PC-3 (cell line): ENCODE measurements around the gene KIAA1614. TPM values are rescaled to one million over a fixed set of nuclear protein-coding genes. Genes with fewer than 3 reads are reported as not detected.

Experiments
- ATAC-seq: fragments of 200-7000 bp; cut with Tn5 transposase; 2 replicates; pipeline ENCODE4 v1.9.1; 2020; ENCODE audit warnings: mild to moderate bottlenecking, moderate library complexity
- BruUV-seq: library from RNA; stranded (reverse); fragments of 400-500 nt; replicated peaks from 2 replicates; lab custom pipeline; 2021; lab: Mats Ljungman, UMichigan
- CTCF ChIA-PET: fragments of 300-600 bp; sonication (Branson Sonifier 250); formaldehyde crosslinking; loops from one replicate; lab custom pipeline; 2022; ENCODE audit warnings: antibody characterized with exemption; lab: Charles Lee
- POLR2A ChIA-PET: fragments of 300-600 bp; sonication (Branson Sonifier 250); formaldehyde crosslinking; loops from one replicate; lab custom pipeline; 2022; ENCODE audit warnings: antibody characterized with exemption; ENCODE audit not compliant: unreplicated experiment; lab: Charles Lee
- DNase-seq: peaks from one replicate; pipeline ENCODE4 v3.0.0-alpha.2; 2015
- H2AFZ ChIP-seq: fragments of 300-600 bp; sonication (generic); 2 replicates; pipeline ENCODE4 v1.6.0; 2016; ENCODE audit warnings: antibody characterized with exemption, low read length
- H3F3A ChIP-seq: fragments of 300-600 bp; sonication (generic); one replicate; pipeline ENCODE4 v1.6.0; 2017; ENCODE audit warnings: antibody characterized with exemption, low read length, control low read depth, mild to moderate bottlenecking; ENCODE audit not compliant: unreplicated experiment
- H3K27ac ChIP-seq: fragments of 300-600 bp; sonication (generic); 2 replicates; pipeline ENCODE4 v1.5.1; 2016; ENCODE audit warnings: mild to moderate bottlenecking, low read length
- H3K27me3 ChIP-seq: fragments of 300-600 bp; sonication (generic); 2 replicates; pipeline ENCODE4 v1.6.1; 2016; ENCODE audit warnings: low read length, mixed read lengths
- H3K36me3 ChIP-seq: fragments of 300-600 bp; sonication (generic); 2 replicates; pipeline ENCODE4 v1.6.1; 2016; ENCODE audit warnings: low read depth, mixed run types, low read length, mixed read lengths
- H3K4me1 ChIP-seq: fragments of 300-600 bp; sonication (generic); 2 replicates; pipeline ENCODE4 v1.5.1; 2016; ENCODE audit warnings: low read length; ENCODE audit not compliant: insufficient read depth
- H3K4me2 ChIP-seq: fragments of 300-600 bp; sonication (generic); 2 replicates; pipeline ENCODE4 v1.6.0; 2016; ENCODE audit warnings: low read length
- H3K4me3 ChIP-seq: fragments of 300-600 bp; sonication (generic); 2 replicates; pipeline ENCODE4 v1.5.1; 2016; ENCODE audit warnings: mild to moderate bottlenecking, low read length, mixed read lengths
- H3K79me2 ChIP-seq: fragments of 300-600 bp; sonication (generic); 2 replicates; pipeline ENCODE4 v1.6.1; 2017; ENCODE audit warnings: low read length, mixed read lengths
- H3K9ac ChIP-seq: fragments of 300-600 bp; sonication (generic); 2 replicates; pipeline ENCODE4 v1.6.0; 2016; ENCODE audit warnings: mild to moderate bottlenecking, low read length
- H3K9me2 ChIP-seq: fragments of 300-600 bp; sonication (generic); replicated peaks from 2 replicates; pipeline ENCODE4 v1.6.1; 2016; ENCODE audit warnings: mixed run types, low read length, mixed read lengths
- H3K9me3 ChIP-seq: fragments of 300-600 bp; sonication (generic); 2 replicates; pipeline ENCODE4 v1.6.1; 2016; ENCODE audit warnings: low read length, mixed read lengths
- H4K20me1 ChIP-seq: fragments of 300-600 bp; sonication (generic); 2 replicates; pipeline ENCODE4 v1.6.1; 2016; ENCODE audit warnings: low read length, mixed read lengths
- CTCF ChIP-seq: fragments of 300-600 bp; sonication (generic); conservative IDR thresholded peaks from 2 replicates; pipeline ENCODE4 v1.5.1; 2017; ENCODE audit warnings: antibody characterized with exemption, low read depth, mild to moderate bottlenecking, low read length
- EZH2 ChIP-seq: fragments of 300-600 bp; sonication (generic); IDR thresholded peaks from one replicate; pipeline ENCODE4 v1.6.1; 2017; ENCODE audit warnings: antibody characterized with exemption, mild to moderate bottlenecking, low read length; ENCODE audit not compliant: unreplicated experiment
- EZH2phosphoT487 ChIP-seq: fragments of 300-600 bp; sonication (generic); IDR thresholded peaks from 2 replicates; pipeline ENCODE4 v1.6.1; 2018; ENCODE audit warnings: mild to moderate bottlenecking, antibody characterized with exemption, low read length, borderline replicate concordance
- intact Hi-C: fragments of 100-400 bp; cut with micrococcal nuclease; formaldehyde crosslinking; loops from 2 replicates; pipeline ENCODE4 v1.9.0; 2023
- total RNA-seq: library from RNA; depleted of rRNA; stranded (reverse); fragments of >200 nt; gene quantifications from 2 replicates; pipeline ENCODE4 v1.2.3, GENCODE V29; 2014

KIAA1614 gene
- total RNA-seq, 1 experiment from 2014 or later, result not detected

GRCh38 chr1:180975551-180975950, 62.9 kb downstream of the KIAA1614 start:
- H3K9me2 ChIP-seq, result no peaks in the 10 kb centered on the region
- H3F3A ChIP-seq, result no peaks in the 10 kb centered on the region
- ChIA-PET POLR2A (no interaction called here), CTCF (no interaction called here)
- H3K4me2 ChIP-seq, result no peak overlapping the region
- peaks cover 4% of the 10 kb centered on the region; the same call in 1 of the 2 replicates for H3K36me3 ChIP-seq
- BruUV-seq, result no TSS peak
- H3K9ac ChIP-seq, result no peak overlapping the region
- H2AFZ ChIP-seq, result no peak overlapping the region
- H4K20me1 ChIP-seq, result no peaks in the 10 kb centered on the region
- no peaks in the 10 kb centered on the region for H3K9me3 ChIP-seq
- ATAC-seq (no peak), DNase-seq (no peak)
- H3K27me3 ChIP-seq, result no peaks in the 10 kb centered on the region
- H3K27ac ChIP-seq, result no peak overlapping the region
- 0 out of 2 replicates have a peak, but pooled peaks cover 3% of the 10 kb centered on the region for H3K79me2 ChIP-seq
- H3K4me1 ChIP-seq, result no peaks in the 10 kb centered on the region
- H3K4me3 ChIP-seq, result no peak overlapping the region
- intact Hi-C loops, result no loop called here
- TF ChIP-seq CTCF, result no peak
- no peak for TF ChIP-seq EZH2
- no peak for TF ChIP-seq EZH2phosphoT487

GRCh38 chr1:180976191-180976590, 63.5 kb downstream of the KIAA1614 start:
- Histone ChIP-seq H3K9ac (no peak overlapping the region), H3K79me2 (0 out of 2 replicates have a peak, but pooled peaks cover 3% of the 10 kb centered on the region), H2AFZ (no peak overlapping the region), H3K4me1 (no peaks in the 10 kb centered on the region), H3K27me3 (no peaks in the 10 kb centered on the region), H3K9me2 (no peaks in the 10 kb centered on the region), H3K4me2 (no peak overlapping the region), H3F3A (no peaks in the 10 kb centered on the region), H3K4me3 (no peak overlapping the region), H3K36me3 (peaks cover 4% of the 10 kb centered on the region; the same call in 1 of the 2 replicates), H3K27ac (no peak overlapping the region), H4K20me1 (no peaks in the 10 kb centered on the region), H3K9me3 (no peaks in the 10 kb centered on the region)
- BruUV-seq, result no TSS peak
- DNase-seq, result no peak
- ChIA-PET CTCF (no interaction called here), POLR2A (no interaction called here)
- TF ChIP-seq CTCF (no peak), EZH2 (no peak), EZH2phosphoT487 (no peak)
- intact Hi-C loops, result no loop called here
- ATAC-seq, result no peak

GRCh38 chr1:180976732-180977357, 64.1 kb downstream of the KIAA1614 start:
- Histone ChIP-seq H3K36me3 (peaks cover 7% of the 10 kb centered on the region), H3K4me1 (no peaks in the 10 kb centered on the region), H3K4me2 (no peak overlapping the region), H3K9ac (no peak overlapping the region), H3K9me3 (no peaks in the 10 kb centered on the region), H4K20me1 (no peaks in the 10 kb centered on the region), H3K27ac (no peak overlapping the region), H3F3A (no peaks in the 10 kb centered on the region), H3K79me2 (0 out of 2 replicates have a peak, but pooled peaks cover 3% of the 10 kb centered on the region), H3K4me3 (no peak overlapping the region), H2AFZ (no peak overlapping the region), H3K9me2 (no peaks in the 10 kb centered on the region), H3K27me3 (no peaks in the 10 kb centered on the region)
- intact Hi-C loops, result no loop called here
- BruUV-seq, result no TSS peak
- no peak for DNase-seq
- ChIA-PET POLR2A (no interaction called here), CTCF (no interaction called here)
- TF ChIP-seq CTCF, result no peak
- no peak for TF ChIP-seq EZH2
- TF ChIP-seq EZH2phosphoT487, result no peak
- no peak for ATAC-seq
